Retinal pigment epithelial cell (primary cell): ENCODE results near the gene OSBP.
A peak's percentile ranks its signal among the peaks of the same experiment; 100 is the strongest.

Experiments used
- DNase-seq: peaks from one replicate; pipeline ENCODE4 v3.0.0-alpha.2; 2010; ENCODE audit warnings: low read depth
- H3K4me3 ChIP-seq: 2 replicates; pipeline ENCODE4 v1.5.1; 2011; ENCODE audit warnings: mild to moderate bottlenecking, low read length, control low read depth, moderate library complexity
- CTCF ChIP-seq: conservative IDR thresholded peaks from 2 replicates; pipeline ENCODE4 v1.5.1; 2011; ENCODE audit warnings: low read depth, low read length, control low read depth, inconsistent platforms

Gene OSBP

DNA sequence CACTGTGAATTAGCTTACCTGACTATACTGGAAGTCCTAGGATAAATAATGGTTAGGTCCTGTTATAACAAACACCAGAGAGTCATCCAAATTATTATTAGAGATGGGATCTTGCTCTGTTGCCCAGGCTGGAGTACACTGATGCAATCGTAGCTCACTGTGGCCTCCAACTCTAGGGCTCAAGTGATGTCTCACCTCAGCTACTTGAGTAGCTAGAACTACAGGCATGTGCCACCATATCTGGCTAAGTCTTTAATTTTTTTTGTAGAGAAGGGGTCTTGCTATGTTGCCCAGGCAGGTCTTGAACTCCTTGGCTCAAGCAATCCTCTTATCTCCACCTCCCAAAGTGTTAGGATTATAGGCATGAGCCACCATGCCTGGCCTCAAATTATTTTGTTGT is 37.2 kb downstream of the OSBP start:
- TF ChIP-seq CTCF, result no peak
- DNase-seq, result no peak

GRCh38 chr11:59575505-59575904 is 40.1 kb downstream of the OSBP start:
- DNase-seq, result no peak
- H3K4me3 ChIP-seq, result no peak overlapping the region
- no peak for TF ChIP-seq CTCF

More for the DNA sequence above, 37.2 kb downstream of the OSBP start:
- H3K4me3 ChIP-seq, result no peak overlapping the region

DNA sequence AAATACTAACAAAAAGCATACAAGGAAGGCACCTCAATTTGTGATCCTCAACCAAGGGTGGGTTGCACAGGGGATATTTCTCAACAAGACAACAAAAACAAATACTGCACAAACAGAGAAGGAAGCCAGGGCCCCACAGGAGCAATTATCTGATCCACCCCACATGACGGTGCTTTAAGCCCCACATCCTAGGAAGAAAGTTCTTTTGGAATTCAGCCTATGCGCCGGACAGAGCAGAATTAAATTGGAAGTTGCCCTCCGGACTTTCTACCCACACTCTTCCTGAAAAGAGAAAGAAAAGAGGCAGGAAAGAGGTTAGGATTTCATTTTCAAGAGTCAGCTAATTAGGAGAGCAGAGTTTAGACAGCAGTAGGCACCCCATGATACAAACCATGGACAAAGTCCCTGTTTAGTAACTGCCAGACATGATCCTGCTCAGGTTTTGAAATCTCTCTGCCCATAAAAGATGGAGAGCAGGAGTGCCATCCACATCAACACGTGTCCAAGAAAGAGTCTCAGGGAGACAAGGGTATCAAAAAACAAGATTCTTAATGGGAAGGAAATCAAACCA is 40.6 kb downstream of the OSBP start:
- TF ChIP-seq CTCF, result no peak
- DNase-seq, result no peak
- no peak overlapping the region for H3K4me3 ChIP-seq

- no peak for DNase-seq
- no peak for TF ChIP-seq CTCF
- H3K4me3 ChIP-seq, result no peak overlapping the region
These were observed 41.1 kb downstream of the OSBP start for GRCh38 chr11:59574467-59574866.

DNA sequence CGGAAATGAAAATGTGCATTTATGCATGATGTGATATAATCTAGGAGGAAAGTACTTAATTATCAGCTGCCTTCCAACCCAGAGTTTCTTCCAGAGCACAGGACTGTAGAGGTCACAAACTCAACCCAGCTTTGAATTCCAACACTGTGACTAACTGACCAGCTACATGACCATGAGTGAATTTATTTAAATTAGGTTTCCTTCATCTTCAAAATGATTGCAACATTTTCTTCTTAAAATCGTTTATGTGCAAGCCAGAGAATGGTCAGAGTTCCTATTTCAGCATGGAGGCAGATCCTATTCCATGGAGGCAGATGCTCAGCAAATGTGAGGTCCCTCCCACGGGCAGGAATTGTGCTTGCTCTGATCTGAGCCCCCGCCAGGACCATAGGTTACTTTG is 42.4 kb downstream of the OSBP start:
- no peak overlapping the region for H3K4me3 ChIP-seq
- peak; percentile 86 for DNase-seq
- no peak for TF ChIP-seq CTCF

GRCh38 chr11:59572091-59572490 is 43.5 kb downstream of the OSBP start:
- TF ChIP-seq CTCF, result no peak
- H3K4me3 ChIP-seq, result no peak overlapping the region
- DNase-seq, result no peak

DNA sequence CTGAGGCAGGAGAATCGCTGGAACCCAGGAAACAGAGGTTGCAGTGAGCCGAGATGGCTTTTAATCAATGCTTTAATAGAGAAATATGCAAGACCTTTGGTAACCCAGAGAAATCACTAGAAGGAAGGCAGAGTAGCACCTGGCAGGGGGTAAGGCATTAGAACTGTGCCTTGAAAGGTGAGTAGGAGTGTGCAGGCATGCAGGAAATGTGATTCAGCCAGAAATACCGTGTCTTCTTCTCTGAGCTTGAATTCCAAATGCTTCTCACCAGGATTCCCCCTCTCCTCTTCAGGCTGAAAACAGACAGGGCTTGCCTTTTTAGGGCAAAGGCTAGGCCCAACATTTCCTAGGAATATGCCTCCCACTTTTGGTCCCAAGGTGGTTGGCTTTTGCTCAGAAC is 53.3 kb downstream of the OSBP start:
- no peak for DNase-seq
- no peak for TF ChIP-seq CTCF

More for the DNA sequence above, 53.3 kb downstream of the OSBP start:
- H3K4me3 ChIP-seq, result no peak overlapping the region
